GM04504 (cell line): ENCODE results near the gene TMEM86B.
"Not testable (repeated sequence)": the region's sequence is repeated elsewhere in the genome, so short reads cannot be mapped to it uniquely, and the experiment has no call there.

Experiments used
- DNase-seq: peaks from one replicate; pipeline ENCODE4 v3.0.0-alpha.2; 2012; ENCODE audit warnings: low read depth

The TMEM86B gene

GRCh38 chr19:55241935-55242464 lies 13.4 kb upstream of the TMEM86B start:
- DNase-seq: no peak

- no peak for DNase-seq
These were observed 12.8 kb upstream of the TMEM86B start for GRCh38 chr19:55241143-55241934.

- no peak for DNase-seq
These were observed 12.1 kb upstream of the TMEM86B start for GRCh38 chr19:55240713-55241020.

- DNase-seq: no peak
These were observed 10.4 kb upstream of the TMEM86B start for GRCh38 chr19:55239004-55239403.

GRCh38 chr19:55238030-55238429 lies 9.5 kb upstream of the TMEM86B start:
- no peak for DNase-seq

- DNase-seq: no peak
These were observed 4.4 kb upstream of the TMEM86B start for GRCh38 chr19:55232986-55233385.

GRCh38 chr19:55232286-55232602 lies 3.7 kb upstream of the TMEM86B start:
- no peak for DNase-seq

GRCh38 chr19:55231391-55232285 lies 3.1 kb upstream of the TMEM86B start:
- DNase-seq: no peak

GRCh38 chr19:55230780-55231179 lies 2.2 kb upstream of the TMEM86B start:
- no peak for DNase-seq

GRCh38 chr19:55230329-55230728 lies 1.8 kb upstream of the TMEM86B start:
- DNase-seq: no peak

GRCh38 chr19:55229789-55230182 lies 1.2 kb upstream of the TMEM86B start:
- DNase-seq: no peak

GRCh38 chr19:55229145-55229788 lies 704 bp upstream of the TMEM86B start:
- DNase-seq: no peak

GRCh38 chr19:55228015-55228391 lies 560 bp downstream of the TMEM86B start:
- DNase-seq: no peak

- DNase-seq: no peak
These were observed 1.1 kb downstream of the TMEM86B start for GRCh38 chr19:55227241-55228014.

- no peak for DNase-seq
These were observed 1.8 kb downstream of the TMEM86B start for GRCh38 chr19:55226788-55227187.

- no peak for DNase-seq
These were observed 2.3 kb downstream of the TMEM86B start for GRCh38 chr19:55226273-55226672.

GRCh38 chr19:55225415-55225958 lies 3.1 kb downstream of the TMEM86B start:
- no peak for DNase-seq

GRCh38 chr19:55224679-55225414 lies 3.7 kb downstream of the TMEM86B start:
- not testable (repeated sequence) for DNase-seq

GRCh38 chr19:55224038-55224665 lies 4.4 kb downstream of the TMEM86B start:
- no peak for DNase-seq

GRCh38 chr19:55223291-55224037 lies 5.1 kb downstream of the TMEM86B start:
- DNase-seq: no peak
